ENCODE results near the gene BTRC. TPM values are rescaled to one million over a fixed set of nuclear protein-coding genes. Genes with fewer than 3 reads are reported as not detected.

The BTRC gene
- total and polyA plus RNA-seq, 4 donors = 3.1 to 16.4 (median 9.3) TPM

GRCh38 chr10:101308051-101308450 lies 45.9 kb upstream of the BTRC start:
- DNase-seq = no peak
- H3K9ac ChIP-seq (ENCODE audit: insufficient read depth in 1 of 2, low read length in 2 of 2) = no peak overlapping the region
- WGBS, 2 donors = 73 to 95% methylated on average over 2 of the region's 2 CpGs
- H3K4me3 ChIP-seq = no peak overlapping the region
- peaks cover 4 to 11% (median 4%) of the 10 kb centered on the region in 3 donors for H3K27me3 ChIP-seq (ENCODE audit: control insufficient read depth in 3 of 3, insufficient read depth in 3 of 3, low read length in 2 of 3)
- H3K27ac ChIP-seq (ENCODE audit: low read depth in 1 of 2, low read length in 1 of 2) = no peak overlapping the region
- H3K36me3 ChIP-seq (ENCODE audit: control insufficient read depth in 4 of 4, insufficient read depth in 4 of 4, low read length in 4 of 4) = no peaks in the 10 kb centered on the region
- no peaks in the 10 kb centered on the region for H3K9me3 ChIP-seq (ENCODE audit: control insufficient read depth in 4 of 4, insufficient read depth in 3 of 4, low read length in 3 of 4)
- no peak for TF ChIP-seq CTCF (IDR thresholded peaks at IDR 0.05; ENCODE audit: control extremely low read depth, extremely low read depth)
- no peak for ATAC-seq (ENCODE audit: insufficient read depth, low FRiP score)
- H3K4me1 ChIP-seq (ENCODE audit: control insufficient read depth in 5 of 5, insufficient read depth in 5 of 5, low read length in 5 of 5) = peaks cover 0 to 39% (median 6%) of the 10 kb centered on the region in 5 donors

- Histone ChIP-seq H3K4me3 (no peak overlapping the region), H3K36me3 (ENCODE audit: control insufficient read depth in 4 of 4, insufficient read depth in 4 of 4, low read length in 4 of 4) (no peaks in the 10 kb centered on the region), H3K27ac (ENCODE audit: low read depth in 1 of 2, low read length in 1 of 2) (no peak overlapping the region), H3K9ac (ENCODE audit: insufficient read depth in 1 of 2, low read length in 2 of 2) (no peak overlapping the region), H3K9me3 (ENCODE audit: control insufficient read depth in 4 of 4, insufficient read depth in 3 of 4, low read length in 3 of 4) (no peaks in the 10 kb centered on the region), H3K27me3 (ENCODE audit: control insufficient read depth in 3 of 3, insufficient read depth in 3 of 3, low read length in 2 of 3) (peaks cover 4 to 7% (median 5%) of the 10 kb centered on the region in 3 donors), H3K4me1 (ENCODE audit: control insufficient read depth in 5 of 5, insufficient read depth in 5 of 5, low read length in 5 of 5) (peaks cover 0 to 27% (median 6%) of the 10 kb centered on the region in 5 donors)
- TF ChIP-seq CTCF (IDR thresholded peaks at IDR 0.05; ENCODE audit: control extremely low read depth, extremely low read depth) = no peak
- ATAC-seq (ENCODE audit: insufficient read depth, low FRiP score) (no peak), DNase-seq (peak; percentile 56 to 73 (median 63))
- WGBS, 2 donors = 8 to 15% methylated on average over 24 to 25 of the region's 25 CpGs
Observed at GRCh38 chr10:101310529-101311184, 43.3 kb upstream of the BTRC start.

- 22 to 34% methylated on average over 15 of the region's 15 CpGs for WGBS, 2 donors
Observed at GRCh38 chr10:101311185-101312066, 42.5 kb upstream of the BTRC start.

More at GRCh38 chr10:101311185-101312066, 42.5 kb upstream of the BTRC start:
- Histone ChIP-seq H3K27me3 (ENCODE audit: control insufficient read depth in 3 of 3, insufficient read depth in 3 of 3, low read length in 2 of 3) (peaks cover 4 to 7% (median 5%) of the 10 kb centered on the region in 3 donors), H3K27ac (ENCODE audit: low read depth in 1 of 2, low read length in 1 of 2) (no peak overlapping the region), H3K36me3 (ENCODE audit: control insufficient read depth in 4 of 4, insufficient read depth in 4 of 4, low read length in 4 of 4) (no peaks in the 10 kb centered on the region), H3K9me3 (ENCODE audit: control insufficient read depth in 4 of 4, insufficient read depth in 3 of 4, low read length in 3 of 4) (no peaks in the 10 kb centered on the region), H3K4me3 (no peak overlapping the region), H3K9ac (ENCODE audit: insufficient read depth in 1 of 2, low read length in 2 of 2) (peak overlapping the region in 1 of 2 donors; percentile 32), H3K4me1 (ENCODE audit: control insufficient read depth in 5 of 5, insufficient read depth in 5 of 5, low read length in 5 of 5) (peaks cover 0 to 25% (median 6%) of the 10 kb centered on the region in 5 donors)
- DNase-seq = peak; percentile 79 to 89 (median 88)
- no peak for ATAC-seq (ENCODE audit: insufficient read depth, low FRiP score)
- TF ChIP-seq CTCF (IDR thresholded peaks at IDR 0.05; ENCODE audit: control extremely low read depth, extremely low read depth) = no peak

Measured in lung (tissue), 12 donors.